ENCODE measurements around the gene TNRC6C.

- TF ChIP-seq, protein P1, sequence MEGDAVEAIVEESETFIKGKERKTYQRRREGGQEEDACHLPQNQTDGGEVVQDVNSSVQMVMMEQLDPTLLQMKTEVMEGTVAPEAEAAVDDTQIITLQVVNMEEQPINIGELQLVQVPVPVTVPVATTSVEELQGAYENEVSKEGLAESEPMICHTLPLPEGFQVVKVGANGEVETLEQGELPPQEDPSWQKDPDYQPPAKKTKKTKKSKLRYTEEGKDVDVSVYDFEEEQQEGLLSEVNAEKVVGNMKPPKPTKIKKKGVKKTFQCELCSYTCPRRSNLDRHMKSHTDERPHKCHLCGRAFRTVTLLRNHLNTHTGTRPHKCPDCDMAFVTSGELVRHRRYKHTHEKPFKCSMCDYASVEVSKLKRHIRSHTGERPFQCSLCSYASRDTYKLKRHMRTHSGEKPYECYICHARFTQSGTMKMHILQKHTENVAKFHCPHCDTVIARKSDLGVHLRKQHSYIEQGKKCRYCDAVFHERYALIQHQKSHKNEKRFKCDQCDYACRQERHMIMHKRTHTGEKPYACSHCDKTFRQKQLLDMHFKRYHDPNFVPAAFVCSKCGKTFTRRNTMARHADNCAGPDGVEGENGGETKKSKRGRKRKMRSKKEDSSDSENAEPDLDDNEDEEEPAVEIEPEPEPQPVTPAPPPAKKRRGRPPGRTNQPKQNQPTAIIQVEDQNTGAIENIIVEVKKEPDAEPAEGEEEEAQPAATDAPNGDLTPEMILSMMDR (IDR thresholded peaks at IDR 0.05): peak in 3 of 6 experiments; percentile 6 to 36 (median 21)
- no peak for TF ChIP-seq POLR2A (IDR thresholded peaks at IDR 0.05)
Measured at GRCh38 chr17:78137392-78138203, 179.1 kb downstream of the TNRC6C start.
